Endodermal cell (in vitro differentiated cells): ENCODE data around the gene AMHR2. TPM values are rescaled to one million over a fixed set of nuclear protein-coding genes. Genes with fewer than 3 reads are reported as not detected.
"Not testable (repeated sequence)": the region's sequence is repeated elsewhere in the genome, so short reads cannot be mapped to it uniquely, and the experiment has no call there.

Source experiments
- DNase-seq: peaks from one replicate; pipeline ENCODE4 v3.0.0-alpha.2; 2017
- H3K27ac ChIP-seq: 2 replicates; pipeline ENCODE4 v1.5.1; 2013; ENCODE audit warnings: mild to moderate bottlenecking, low read depth, low read length, moderate library complexity
- H3K27me3 ChIP-seq: 2 replicates; pipeline ENCODE4 v1.6.1; 2013; ENCODE audit warnings: mild to moderate bottlenecking, low read length, moderate library complexity; ENCODE audit not compliant: insufficient read depth, control insufficient read depth, poor library complexity, severe bottlenecking
- H3K36me3 ChIP-seq: 2 replicates; pipeline ENCODE4 v1.7.0; 2013; ENCODE audit warnings: mild to moderate bottlenecking, low read length, moderate library complexity; ENCODE audit not compliant: control insufficient read depth, insufficient read depth
- H3K4me1 ChIP-seq: one replicate; pipeline ENCODE4 v1.7.0; 2013; ENCODE audit warnings: low read length; ENCODE audit not compliant: control insufficient read depth, insufficient read depth
- H3K4me3 ChIP-seq: 2 replicates; pipeline ENCODE4 v1.5.1; 2013; ENCODE audit warnings: mild to moderate bottlenecking, low read length, moderate library complexity
- H3K9ac ChIP-seq: 2 replicates; pipeline ENCODE4 v1.6.1; 2013; ENCODE audit warnings: mild to moderate bottlenecking, low read length, moderate library complexity; ENCODE audit not compliant: poor library complexity, severe bottlenecking; ENCODE audit errors: extremely low read depth
- H3K9me3 ChIP-seq: 2 replicates; pipeline ENCODE4 v1.6.1; 2013; ENCODE audit warnings: mild to moderate bottlenecking, low read length, moderate library complexity; ENCODE audit not compliant: control insufficient read depth
- H3K27ac Mint-ChIP-seq: 2 replicates; pipeline ENCODE4 v1.8.0; 2020; ENCODE audit warnings: mixed read lengths
- H3K27me3 Mint-ChIP-seq: 2 replicates; pipeline ENCODE4 v1.8.0; 2021; ENCODE audit warnings: mild to moderate bottlenecking, mixed read lengths; ENCODE audit not compliant: insufficient read depth
- H3K36me3 Mint-ChIP-seq: 2 replicates; pipeline ENCODE4 v1.8.0; 2020; ENCODE audit warnings: low read depth, mixed read lengths
- H3K4me1 Mint-ChIP-seq: 2 replicates; pipeline ENCODE4 v1.8.0; 2020; ENCODE audit warnings: mixed read lengths
- H3K4me3 Mint-ChIP-seq: 2 replicates; pipeline ENCODE4 v1.8.0; 2020; ENCODE audit warnings: mild to moderate bottlenecking, moderate library complexity, mixed read lengths
- H3K9me3 Mint-ChIP-seq: 2 replicates; pipeline ENCODE4 v1.8.0; 2020; ENCODE audit warnings: mild to moderate bottlenecking, mixed read lengths
- CTCF ChIP-seq: fragments of 200-600 bp; sonication (generic); conservative IDR thresholded peaks from 2 replicates; pipeline ENCODE4 v1.5.0; 2021; ENCODE audit warnings: antibody characterized with exemption, mild to moderate bottlenecking
- WGBS, 2 experiments: methylation state at CpG; one replicate each; pipeline versions ENCODE4 v1.1.5 to v1.1.7; 2013; ENCODE audit warnings: missing lambda C conversion rate in 2 of 2, mixed read lengths in 1 of 2; ENCODE audit not compliant: insufficient coverage in 1 of 2, insufficient read length in 1 of 2; 5-methylcytosine and 5-hydroxymethylcytosine counted together
- total RNA-seq, 2 donors: library from RNA; stranded (reverse); fragmentation: NEBNext Ultra II Directional in 1 of 2; extraction: Animal tissue kit (Norgen Biotek cat#: 25700) in 1 of 2; gene quantifications; 2 replicates in 1 of 2; 3 replicates in 1 of 2; pipeline ENCODE4 v1.2.1, GENCODE V29; 2021

Gene AMHR2
- total RNA-seq, 2 donors from 2014 or later: 17.1 to 23.6 TPM

- Histone ChIP-seq H3K4me1 (peaks cover 14% of the 10 kb centered on the region), H3K9me3 (no peaks in the 10 kb centered on the region), H3K36me3 (peaks cover 47% of the 10 kb centered on the region), H3K27me3 (no peaks in the 10 kb centered on the region), H3K4me3 (peak overlapping the region; percentile 96), H3K9ac (no peak overlapping the region), H3K27ac (no peak overlapping the region)
- Mint-ChIP-seq H3K27me3 (no peaks in the 10 kb centered on the region), H3K27ac (peak overlapping the region; percentile 3), H3K36me3 (peaks cover 47% of the 10 kb centered on the region), H3K4me1 (peaks cover 46% of the 10 kb centered on the region), H3K9me3 (no peaks in the 10 kb centered on the region), H3K4me3 (no peak overlapping the region)
- WGBS, 2 experiments: 90 to 91% methylated on average over 2 of the region's 2 CpGs
- no peak for DNase-seq
- TF ChIP-seq CTCF: no peak
These were observed 40.4 kb upstream of the AMHR2 start for GRCh38 chr12:53383258-53383657.

- Mint-ChIP-seq H3K4me1 (peaks cover 50% of the 10 kb centered on the region), H3K36me3 (peaks cover 66% of the 10 kb centered on the region)
- not testable (repeated sequence) for H3K27me3 ChIP-seq, H3K27me3 Mint-ChIP-seq, H3K4me1 ChIP-seq, H3K27ac Mint-ChIP-seq, H3K4me3 Mint-ChIP-seq, DNase-seq, H3K9me3 Mint-ChIP-seq, H3K27ac ChIP-seq, H3K9me3 ChIP-seq
- 85 to 95% methylated on average over 4 to 5 of the region's 5 CpGs for WGBS, 2 experiments
- H3K4me3 ChIP-seq: peak overlapping the region; percentile 83
- H3K36me3 ChIP-seq: peaks cover 66% of the 10 kb centered on the region
- peak overlapping the region; percentile 2 for H3K9ac ChIP-seq
These were observed 37.3 kb upstream of the AMHR2 start for GRCh38 chr12:53386381-53386780.

- Mint-ChIP-seq H3K36me3 (peaks cover 52% of the 10 kb centered on the region), H3K27me3 (no peaks in the 10 kb centered on the region), H3K4me3 (no peak overlapping the region), H3K4me1 (peaks cover 27% of the 10 kb centered on the region), H3K27ac (no peak overlapping the region), H3K9me3 (no peaks in the 10 kb centered on the region)
- Histone ChIP-seq H3K27ac (no peak overlapping the region), H3K27me3 (no peaks in the 10 kb centered on the region), H3K4me3 (peak overlapping the region; percentile 83), H3K9me3 (no peaks in the 10 kb centered on the region), H3K9ac (no peak overlapping the region), H3K4me1 (no peaks in the 10 kb centered on the region), H3K36me3 (peaks cover 58% of the 10 kb centered on the region)
- TF ChIP-seq CTCF: no peak
- WGBS, 2 experiments: 95 to 100% methylated on average over 2 to 3 of the region's 4 CpGs
- no peak for DNase-seq
These were observed 34.7 kb upstream of the AMHR2 start for GRCh38 chr12:53388932-53389331.

- Mint-ChIP-seq H3K4me3 (no peak overlapping the region), H3K9me3 (no peaks in the 10 kb centered on the region), H3K4me1 (peaks cover 23% of the 10 kb centered on the region), H3K36me3 (peaks cover 51% of the 10 kb centered on the region), H3K27me3 (no peaks in the 10 kb centered on the region), H3K27ac (no peak overlapping the region)
- Histone ChIP-seq H3K9me3 (no peaks in the 10 kb centered on the region), H3K9ac (no peak overlapping the region), H3K27ac (no peak overlapping the region), H3K4me3 (peak overlapping the region; percentile 32), H3K4me1 (no peaks in the 10 kb centered on the region), H3K36me3 (peaks cover 56% of the 10 kb centered on the region), H3K27me3 (no peaks in the 10 kb centered on the region)
- WGBS, 2 experiments: 91% methylated on average over 3 of the region's 3 CpGs; no CpG with 5 or more reads in 1 of the 2 experiments
- DNase-seq: no peak
- no peak for TF ChIP-seq CTCF
These were observed 34.0 kb upstream of the AMHR2 start for GRCh38 chr12:53389702-53390101.
